Measurements from ENCODE around the gene AIPL1.

The AIPL1 gene

GRCh38 chr17:6467567-6467966 lies 32.6 kb upstream of the AIPL1 start:
- no peaks in the 10 kb centered on the region for H3K9me3 ChIP-seq (ENCODE audit: control insufficient read depth in 1 of 2, low read length in 2 of 2)
- no peak overlapping the region for H3K4me3 ChIP-seq (ENCODE audit: low read depth in 1 of 2, low read length in 2 of 2)
- no peaks in the 10 kb centered on the region for H3K4me1 ChIP-seq (ENCODE audit: control insufficient read depth in 1 of 2, insufficient read depth in 2 of 2, low read length in 2 of 2)
- H3K9ac ChIP-seq (ENCODE audit: low read depth in 1 of 2, low read length in 2 of 2) = no peak overlapping the region
- no peak overlapping the region for H3K27ac ChIP-seq (ENCODE audit: low read depth, low read length)
- H3K36me3 ChIP-seq (ENCODE audit: control insufficient read depth in 1 of 2, insufficient read depth in 2 of 2, low read length in 2 of 2) = no peaks in the 10 kb centered on the region
- no peaks in the 10 kb centered on the region for H3K27me3 ChIP-seq (ENCODE audit: control insufficient read depth in 1 of 2, insufficient read depth in 2 of 2, low read length in 2 of 2)

GRCh38 chr17:6465206-6466003 lies 30.5 kb upstream of the AIPL1 start:
- Histone ChIP-seq H3K4me3 (ENCODE audit: low read depth in 1 of 2, low read length in 2 of 2) (no peak overlapping the region), H3K9me3 (ENCODE audit: control insufficient read depth in 1 of 2, low read length in 2 of 2) (no peaks in the 10 kb centered on the region), H3K27ac (ENCODE audit: low read depth, low read length) (no peak overlapping the region), H3K9ac (ENCODE audit: low read depth in 1 of 2, low read length in 2 of 2) (no peak overlapping the region), H3K27me3 (ENCODE audit: control insufficient read depth in 1 of 2, insufficient read depth in 2 of 2, low read length in 2 of 2) (no peaks in the 10 kb centered on the region), H3K36me3 (ENCODE audit: control insufficient read depth in 1 of 2, insufficient read depth in 2 of 2, low read length in 2 of 2) (no peaks in the 10 kb centered on the region), H3K4me1 (ENCODE audit: control insufficient read depth in 1 of 2, insufficient read depth in 2 of 2, low read length in 2 of 2) (no peaks in the 10 kb centered on the region)

GRCh38 chr17:6464446-6465041 lies 29.6 kb upstream of the AIPL1 start:
- H3K36me3 ChIP-seq (ENCODE audit: control insufficient read depth in 1 of 2, insufficient read depth in 2 of 2, low read length in 2 of 2) = no peaks in the 10 kb centered on the region
- H3K4me3 ChIP-seq (ENCODE audit: low read depth in 1 of 2, low read length in 2 of 2) = no peak overlapping the region
- H3K9ac ChIP-seq (ENCODE audit: low read depth in 1 of 2, low read length in 2 of 2) = no peak overlapping the region
- no peaks in the 10 kb centered on the region for H3K9me3 ChIP-seq (ENCODE audit: control insufficient read depth in 1 of 2, low read length in 2 of 2)
- no peak overlapping the region for H3K27ac ChIP-seq (ENCODE audit: low read depth, low read length)
- H3K27me3 ChIP-seq (ENCODE audit: control insufficient read depth in 1 of 2, insufficient read depth in 2 of 2, low read length in 2 of 2) = no peaks in the 10 kb centered on the region
- H3K4me1 ChIP-seq (ENCODE audit: control insufficient read depth in 1 of 2, insufficient read depth in 2 of 2, low read length in 2 of 2) = no peaks in the 10 kb centered on the region

- no peak overlapping the region for H3K27ac ChIP-seq (ENCODE audit: low read depth, low read length)
- no peak overlapping the region for H3K9ac ChIP-seq (ENCODE audit: low read depth in 1 of 2, low read length in 2 of 2)
- H3K9me3 ChIP-seq (ENCODE audit: control insufficient read depth in 1 of 2, low read length in 2 of 2) = no peaks in the 10 kb centered on the region
- H3K27me3 ChIP-seq (ENCODE audit: control insufficient read depth in 1 of 2, insufficient read depth in 2 of 2, low read length in 2 of 2) = no peaks in the 10 kb centered on the region
- H3K4me1 ChIP-seq (ENCODE audit: control insufficient read depth in 1 of 2, insufficient read depth in 2 of 2, low read length in 2 of 2) = no peaks in the 10 kb centered on the region
- H3K4me3 ChIP-seq (ENCODE audit: low read depth in 1 of 2, low read length in 2 of 2) = no peak overlapping the region
- H3K36me3 ChIP-seq (ENCODE audit: control insufficient read depth in 1 of 2, insufficient read depth in 2 of 2, low read length in 2 of 2) = no peaks in the 10 kb centered on the region
Measured at GRCh38 chr17:6463616-6464445, 28.9 kb upstream of the AIPL1 start.

- no peaks in the 10 kb centered on the region for H3K27me3 ChIP-seq (ENCODE audit: control insufficient read depth in 1 of 2, insufficient read depth in 2 of 2, low read length in 2 of 2)
- peaks cover 3 to 4% of the 10 kb centered on the region in 2 donors for H3K4me1 ChIP-seq (ENCODE audit: control insufficient read depth in 1 of 2, insufficient read depth in 2 of 2, low read length in 2 of 2)
- no peak overlapping the region for H3K4me3 ChIP-seq (ENCODE audit: low read depth in 1 of 2, low read length in 2 of 2)
- H3K9ac ChIP-seq (ENCODE audit: low read depth in 1 of 2, low read length in 2 of 2) = no peak overlapping the region
- no peaks in the 10 kb centered on the region for H3K36me3 ChIP-seq (ENCODE audit: control insufficient read depth in 1 of 2, insufficient read depth in 2 of 2, low read length in 2 of 2)
- no peak overlapping the region for H3K27ac ChIP-seq (ENCODE audit: low read depth, low read length)
- H3K9me3 ChIP-seq (ENCODE audit: control insufficient read depth in 1 of 2, low read length in 2 of 2) = no peaks in the 10 kb centered on the region
Measured at GRCh38 chr17:6462692-6463091, 27.8 kb upstream of the AIPL1 start.

- Histone ChIP-seq H3K9me3 (ENCODE audit: control insufficient read depth in 1 of 2, low read length in 2 of 2) (no peaks in the 10 kb centered on the region), H3K36me3 (ENCODE audit: control insufficient read depth in 1 of 2, insufficient read depth in 2 of 2, low read length in 2 of 2) (no peaks in the 10 kb centered on the region), H3K27ac (ENCODE audit: low read depth, low read length) (no peak overlapping the region), H3K4me1 (ENCODE audit: control insufficient read depth in 1 of 2, insufficient read depth in 2 of 2, low read length in 2 of 2) (peaks cover 6 to 9% of the 10 kb centered on the region in 2 donors), H3K4me3 (ENCODE audit: low read depth in 1 of 2, low read length in 2 of 2) (no peak overlapping the region), H3K9ac (ENCODE audit: low read depth in 1 of 2, low read length in 2 of 2) (no peak overlapping the region), H3K27me3 (ENCODE audit: control insufficient read depth in 1 of 2, insufficient read depth in 2 of 2, low read length in 2 of 2) (no peaks in the 10 kb centered on the region)
Measured at GRCh38 chr17:6461792-6462524, 27.0 kb upstream of the AIPL1 start.

GRCh38 chr17:6461246-6461645 lies 26.3 kb upstream of the AIPL1 start:
- H3K36me3 ChIP-seq (ENCODE audit: control insufficient read depth in 1 of 2, insufficient read depth in 2 of 2, low read length in 2 of 2) = no peaks in the 10 kb centered on the region
- H3K27ac ChIP-seq (ENCODE audit: low read depth, low read length) = no peak overlapping the region
- H3K27me3 ChIP-seq (ENCODE audit: control insufficient read depth in 1 of 2, insufficient read depth in 2 of 2, low read length in 2 of 2) = no peaks in the 10 kb centered on the region
- no peaks in the 10 kb centered on the region for H3K9me3 ChIP-seq (ENCODE audit: control insufficient read depth in 1 of 2, low read length in 2 of 2)
- H3K4me3 ChIP-seq (ENCODE audit: low read depth in 1 of 2, low read length in 2 of 2) = no peak overlapping the region
- no peak overlapping the region for H3K9ac ChIP-seq (ENCODE audit: low read depth in 1 of 2, low read length in 2 of 2)
- peaks cover 6 to 10% of the 10 kb centered on the region in 2 donors for H3K4me1 ChIP-seq (ENCODE audit: control insufficient read depth in 1 of 2, insufficient read depth in 2 of 2, low read length in 2 of 2)

- Histone ChIP-seq H3K4me1 (ENCODE audit: control insufficient read depth in 1 of 2, insufficient read depth in 2 of 2, low read length in 2 of 2) (peaks cover 6 to 10% of the 10 kb centered on the region in 2 donors), H3K9me3 (ENCODE audit: control insufficient read depth in 1 of 2, low read length in 2 of 2) (no peaks in the 10 kb centered on the region), H3K27me3 (ENCODE audit: control insufficient read depth in 1 of 2, insufficient read depth in 2 of 2, low read length in 2 of 2) (no peaks in the 10 kb centered on the region), H3K27ac (ENCODE audit: low read depth, low read length) (no peak overlapping the region), H3K4me3 (ENCODE audit: low read depth in 1 of 2, low read length in 2 of 2) (no peak overlapping the region), H3K36me3 (ENCODE audit: control insufficient read depth in 1 of 2, insufficient read depth in 2 of 2, low read length in 2 of 2) (no peaks in the 10 kb centered on the region), H3K9ac (ENCODE audit: low read depth in 1 of 2, low read length in 2 of 2) (no peak overlapping the region)
Measured at GRCh38 chr17:6460531-6461161, 25.7 kb upstream of the AIPL1 start.

GRCh38 chr17:6458460-6458950 lies 23.6 kb upstream of the AIPL1 start:
- no peak overlapping the region for H3K9ac ChIP-seq (ENCODE audit: low read depth in 1 of 2, low read length in 2 of 2)
- H3K4me1 ChIP-seq (ENCODE audit: control insufficient read depth in 1 of 2, insufficient read depth in 2 of 2, low read length in 2 of 2) = peaks cover 10 to 11% of the 10 kb centered on the region in 2 donors
- no peaks in the 10 kb centered on the region for H3K27me3 ChIP-seq (ENCODE audit: control insufficient read depth in 1 of 2, insufficient read depth in 2 of 2, low read length in 2 of 2)
- H3K4me3 ChIP-seq (ENCODE audit: low read depth in 1 of 2, low read length in 2 of 2) = no peak overlapping the region
- H3K27ac ChIP-seq (ENCODE audit: low read depth, low read length) = no peak overlapping the region
- H3K36me3 ChIP-seq (ENCODE audit: control insufficient read depth in 1 of 2, insufficient read depth in 2 of 2, low read length in 2 of 2) = no peaks in the 10 kb centered on the region
- H3K9me3 ChIP-seq (ENCODE audit: control insufficient read depth in 1 of 2, low read length in 2 of 2) = no peaks in the 10 kb centered on the region
